ENCODE measurements around the gene HRH1. TPM values are rescaled to one million over a fixed set of nuclear protein-coding genes. Genes with fewer than 3 reads are reported as not detected.

Gene HRH1
- total RNA-seq, 2 experiments from 2014 or later, result not detected

DNA sequence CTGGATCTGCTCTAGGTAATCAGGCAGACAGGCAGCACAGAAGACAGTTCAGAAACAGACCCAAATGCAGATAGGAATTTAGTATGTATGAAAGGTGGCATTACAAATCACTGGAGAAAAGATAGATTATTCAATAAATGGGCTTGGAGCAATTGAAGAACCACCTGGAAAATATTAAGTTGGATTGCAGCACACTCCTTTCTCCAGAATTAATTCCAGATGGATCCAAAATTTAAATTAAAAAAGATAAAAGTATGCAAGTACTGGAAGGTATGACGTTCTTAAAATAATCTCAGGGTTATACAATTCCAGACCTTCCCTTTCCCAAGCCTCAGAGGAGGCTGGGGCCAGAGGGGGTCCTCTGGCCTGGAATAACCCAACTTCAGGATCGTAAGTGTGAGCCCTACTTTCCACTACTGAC is 32.5 kb downstream of the HRH1 start:
- TF ChIP-seq, protein P1, sequence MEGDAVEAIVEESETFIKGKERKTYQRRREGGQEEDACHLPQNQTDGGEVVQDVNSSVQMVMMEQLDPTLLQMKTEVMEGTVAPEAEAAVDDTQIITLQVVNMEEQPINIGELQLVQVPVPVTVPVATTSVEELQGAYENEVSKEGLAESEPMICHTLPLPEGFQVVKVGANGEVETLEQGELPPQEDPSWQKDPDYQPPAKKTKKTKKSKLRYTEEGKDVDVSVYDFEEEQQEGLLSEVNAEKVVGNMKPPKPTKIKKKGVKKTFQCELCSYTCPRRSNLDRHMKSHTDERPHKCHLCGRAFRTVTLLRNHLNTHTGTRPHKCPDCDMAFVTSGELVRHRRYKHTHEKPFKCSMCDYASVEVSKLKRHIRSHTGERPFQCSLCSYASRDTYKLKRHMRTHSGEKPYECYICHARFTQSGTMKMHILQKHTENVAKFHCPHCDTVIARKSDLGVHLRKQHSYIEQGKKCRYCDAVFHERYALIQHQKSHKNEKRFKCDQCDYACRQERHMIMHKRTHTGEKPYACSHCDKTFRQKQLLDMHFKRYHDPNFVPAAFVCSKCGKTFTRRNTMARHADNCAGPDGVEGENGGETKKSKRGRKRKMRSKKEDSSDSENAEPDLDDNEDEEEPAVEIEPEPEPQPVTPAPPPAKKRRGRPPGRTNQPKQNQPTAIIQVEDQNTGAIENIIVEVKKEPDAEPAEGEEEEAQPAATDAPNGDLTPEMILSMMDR (IDR thresholded peaks at IDR 0.05), result no peak
- Histone ChIP-seq H3K9me3 (ENCODE audit: control insufficient read depth in 1 of 2, insufficient read depth in 1 of 2, low read length in 2 of 2) (no peaks in the 10 kb centered on the region), H3K4me3 (ENCODE audit: low read length) (no peak overlapping the region), H3K36me3 (ENCODE audit: insufficient read depth, low read length) (no peaks in the 10 kb centered on the region), H3K4me1 (ENCODE audit: insufficient read depth, low read length) (no peaks in the 10 kb centered on the region), H3K27ac (ENCODE audit: low read depth in 1 of 2, low read length in 2 of 2) (no peak overlapping the region), H3K27me3 (ENCODE audit: control insufficient read depth in 1 of 2, insufficient read depth in 2 of 2, low read length in 2 of 2) (peaks cover 0 to 3% of the 10 kb centered on the region in 2 experiments)
- Mint-ChIP-seq H3K27me3 (peaks cover 14% of the 10 kb centered on the region), H3K27ac (no peak overlapping the region), H3K4me3 (no peak overlapping the region), H3K4me1 (ENCODE audit: low read depth) (no peaks in the 10 kb centered on the region), H3K9me3 (no peaks in the 10 kb centered on the region), H3K36me3 (ENCODE audit: low read depth) (no peaks in the 10 kb centered on the region)
- DNase-seq, result no peak
- intact Hi-C loops (cut with DNase I, micrococcal nuclease), result no loop called here
- ATAC-seq (ENCODE audit: poor library complexity), result no peak
- ChIA-PET CTCF (no interaction called here), POLR2A (no interaction called here)

GRCh38 chr3:11187681-11188080 is 33.4 kb downstream of the HRH1 start:
- DNase-seq (no peak), ATAC-seq (ENCODE audit: poor library complexity) (no peak)
- Histone ChIP-seq H3K4me1 (ENCODE audit: insufficient read depth, low read length) (no peaks in the 10 kb centered on the region), H3K27me3 (ENCODE audit: control insufficient read depth in 1 of 2, insufficient read depth in 2 of 2, low read length in 2 of 2) (peaks cover 0 to 3% of the 10 kb centered on the region in 2 experiments), H3K36me3 (ENCODE audit: insufficient read depth, low read length) (no peaks in the 10 kb centered on the region), H3K9me3 (ENCODE audit: control insufficient read depth in 1 of 2, insufficient read depth in 1 of 2, low read length in 2 of 2) (no peaks in the 10 kb centered on the region), H3K4me3 (ENCODE audit: low read length) (no peak overlapping the region), H3K27ac (ENCODE audit: low read depth in 1 of 2, low read length in 2 of 2) (no peak overlapping the region)
- Mint-ChIP-seq H3K27me3 (peaks cover 14% of the 10 kb centered on the region), H3K4me1 (ENCODE audit: low read depth) (no peaks in the 10 kb centered on the region), H3K4me3 (no peak overlapping the region), H3K36me3 (ENCODE audit: low read depth) (no peaks in the 10 kb centered on the region), H3K27ac (no peak overlapping the region), H3K9me3 (no peaks in the 10 kb centered on the region)
- ChIA-PET CTCF (no interaction called here), POLR2A (no interaction called here)
- TF ChIP-seq, protein P1 (IDR thresholded peaks at IDR 0.05), result no peak
- intact Hi-C loops (cut with DNase I, micrococcal nuclease), result no loop called here

DNA sequence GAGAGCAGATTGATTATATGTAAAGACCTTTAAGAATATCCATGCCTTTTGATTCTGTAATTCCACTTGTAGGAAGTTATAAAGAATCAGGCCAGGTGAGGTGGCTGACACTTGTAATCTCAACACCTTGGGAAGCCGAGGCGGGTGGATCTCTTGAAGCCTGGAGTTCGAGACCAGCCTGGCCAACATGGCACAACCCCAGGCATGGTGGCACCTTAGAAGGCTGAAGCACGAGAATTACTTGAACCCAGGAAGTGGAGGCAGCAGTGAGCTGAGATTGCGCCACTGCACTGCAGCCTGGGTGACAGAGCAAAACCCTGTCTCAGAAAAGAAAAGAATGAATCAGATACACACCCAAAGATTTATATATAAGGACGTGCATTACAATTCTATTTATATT is 33.9 kb downstream of the HRH1 start:
- CTCF ChIA-PET, result no interaction called here
- Mint-ChIP-seq H3K9me3 (no peaks in the 10 kb centered on the region), H3K27ac (no peak overlapping the region), H3K4me3 (no peak overlapping the region), H3K4me1 (ENCODE audit: low read depth) (no peaks in the 10 kb centered on the region), H3K27me3 (peaks cover 14% of the 10 kb centered on the region), H3K36me3 (ENCODE audit: low read depth) (no peaks in the 10 kb centered on the region)
- Histone ChIP-seq H3K36me3 (ENCODE audit: insufficient read depth, low read length) (no peaks in the 10 kb centered on the region), H3K4me3 (ENCODE audit: low read length) (no peak overlapping the region), H3K27me3 (ENCODE audit: control insufficient read depth in 1 of 2, insufficient read depth in 2 of 2, low read length in 2 of 2) (peaks cover 0 to 3% of the 10 kb centered on the region in 2 experiments), H3K27ac (ENCODE audit: low read depth in 1 of 2, low read length in 2 of 2) (no peak overlapping the region), H3K9me3 (ENCODE audit: control insufficient read depth in 1 of 2, insufficient read depth in 1 of 2, low read length in 2 of 2) (no peaks in the 10 kb centered on the region), H3K4me1 (ENCODE audit: insufficient read depth, low read length) (no peaks in the 10 kb centered on the region)
- no peak for DNase-seq
- TF ChIP-seq, protein P1 (IDR thresholded peaks at IDR 0.05), result no peak
- ATAC-seq (ENCODE audit: poor library complexity), result no peak
- intact Hi-C loops (cut with DNase I, micrococcal nuclease), result no loop called here
- POLR2A ChIA-PET, result no interaction called here

Measured in CD4-positive, alpha-beta T cell (primary cell).